IMR-90 (cell line): ENCODE results near the gene TXLNA. TPM values are rescaled to one million over a fixed set of nuclear protein-coding genes. Genes with fewer than 3 reads are reported as not detected.

Source experiments
- CTCF ChIP-seq: conservative IDR thresholded peaks from 2 replicates; pipeline ENCODE4 v1.5.1; 2012; ENCODE audit warnings: mild to moderate bottlenecking, low read depth, low read length, improper control_type of control experiment
- polyA plus RNA-seq, 3 experiments: library from polyadenylated mRNA; depleted of rRNA; stranded (reverse); fragments of >200 nt; gene quantifications; 2 replicates each; pipeline ENCODE4 v1.2.3, GENCODE V29; 2012; ENCODE audit warnings: low replicate concordance in 1 of 3
- total RNA-seq: library from RNA; depleted of rRNA; stranded (reverse); fragments of >200 nt; gene quantifications from 2 replicates; pipeline ENCODE4 v1.2.3, GENCODE V29; 2012

The TXLNA gene
- total and polyA plus RNA-seq, 2 of the 4 experiments (the other 2 are of a cell fraction): 47.6 to 102 TPM

DNA sequence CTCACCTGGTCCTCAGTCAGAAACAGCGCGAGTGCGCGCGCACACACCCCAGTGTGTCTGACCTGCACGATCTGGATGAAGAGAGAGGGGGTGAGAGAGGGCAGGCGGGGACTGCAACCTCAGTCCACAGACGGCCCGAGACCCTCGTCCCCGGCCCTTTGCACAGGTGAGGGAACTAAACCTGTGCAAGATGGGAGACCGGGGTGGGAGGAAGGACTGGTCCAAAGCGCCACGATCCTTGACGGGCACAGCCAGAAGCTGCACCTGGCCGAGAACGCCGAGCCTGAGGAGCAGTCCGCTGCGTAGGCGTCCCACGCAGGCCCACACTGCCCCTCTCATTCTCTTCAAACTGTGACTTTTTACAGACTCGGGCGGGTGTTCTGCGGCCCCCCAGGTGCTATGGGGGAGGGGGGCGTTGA is 25.5 kb downstream of the TXLNA start (continued):
- TF ChIP-seq CTCF: no peak
